Esophagus squamous epithelium (tissue), 4 donors: ENCODE data around the gene SURF1.

ENCODE experiments used
- POLR2A ChIP-seq, 4 donors: fragments of 450-650 bp; IDR thresholded peaks; one replicate each; pipeline ENCODE4 v1.6.1; 2017; ENCODE audit warnings: antibody characterized with exemption in 4 of 4, mild to moderate bottlenecking in 4 of 4, moderate library complexity in 3 of 4
- TF ChIP-seq, protein P1 (sequence below), 6 experiments: fragments of 450-650 bp in 4 of 6; fragments of 200-600 bp in 2 of 6; sonication (generic) in 2 of 6; IDR thresholded peaks; one replicate each; pipeline ENCODE4 v1.5.1; 2016 to 2019; ENCODE audit warnings: antibody characterized with exemption in 6 of 6, mild to moderate bottlenecking in 4 of 6, moderate library complexity in 4 of 6

- TF ChIP-seq, protein P1, sequence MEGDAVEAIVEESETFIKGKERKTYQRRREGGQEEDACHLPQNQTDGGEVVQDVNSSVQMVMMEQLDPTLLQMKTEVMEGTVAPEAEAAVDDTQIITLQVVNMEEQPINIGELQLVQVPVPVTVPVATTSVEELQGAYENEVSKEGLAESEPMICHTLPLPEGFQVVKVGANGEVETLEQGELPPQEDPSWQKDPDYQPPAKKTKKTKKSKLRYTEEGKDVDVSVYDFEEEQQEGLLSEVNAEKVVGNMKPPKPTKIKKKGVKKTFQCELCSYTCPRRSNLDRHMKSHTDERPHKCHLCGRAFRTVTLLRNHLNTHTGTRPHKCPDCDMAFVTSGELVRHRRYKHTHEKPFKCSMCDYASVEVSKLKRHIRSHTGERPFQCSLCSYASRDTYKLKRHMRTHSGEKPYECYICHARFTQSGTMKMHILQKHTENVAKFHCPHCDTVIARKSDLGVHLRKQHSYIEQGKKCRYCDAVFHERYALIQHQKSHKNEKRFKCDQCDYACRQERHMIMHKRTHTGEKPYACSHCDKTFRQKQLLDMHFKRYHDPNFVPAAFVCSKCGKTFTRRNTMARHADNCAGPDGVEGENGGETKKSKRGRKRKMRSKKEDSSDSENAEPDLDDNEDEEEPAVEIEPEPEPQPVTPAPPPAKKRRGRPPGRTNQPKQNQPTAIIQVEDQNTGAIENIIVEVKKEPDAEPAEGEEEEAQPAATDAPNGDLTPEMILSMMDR (IDR thresholded peaks at IDR 0.05) = no peak
- no peak for TF ChIP-seq POLR2A (IDR thresholded peaks at IDR 0.05)
Measured at GRCh38 chr9:133369933-133370332, 13.6 kb upstream of the SURF1 start.
